HG03159 (cell line): ENCODE results near the gene PRC1.

ENCODE experiments used
- ATAC-seq: cut with Tn5 transposase; IDR thresholded peaks from one replicate; pipeline ENCODE4 v1.9.1; 2021; ENCODE audit warnings: mild to moderate bottlenecking, moderate library complexity; ENCODE audit not compliant: unreplicated experiment

Gene PRC1

GRCh38 chr15:90989040-90989768 is 5.1 kb downstream of the PRC1 start:
- no peak for ATAC-seq

GRCh38 chr15:90988296-90988695 is 6.0 kb downstream of the PRC1 start:
- no peak for ATAC-seq

GRCh38 chr15:90987561-90988141 is 6.7 kb downstream of the PRC1 start:
- no peak for ATAC-seq

GRCh38 chr15:90986790-90987507 is 7.4 kb downstream of the PRC1 start:
- peak; percentile 44 for ATAC-seq

GRCh38 chr15:90982135-90982534 is 12.2 kb downstream of the PRC1 start:
- peak; percentile 46 for ATAC-seq

GRCh38 chr15:90981681-90982080 is 12.7 kb downstream of the PRC1 start:
- ATAC-seq = peak; percentile 76

- no peak for ATAC-seq
Observed at GRCh38 chr15:90979582-90979981, 14.8 kb downstream of the PRC1 start.

GRCh38 chr15:90974216-90974615 is 20.1 kb downstream of the PRC1 start:
- ATAC-seq = no peak

GRCh38 chr15:90972133-90972532 is 22.2 kb downstream of the PRC1 start:
- no peak for ATAC-seq

- ATAC-seq = no peak
Observed at GRCh38 chr15:90970274-90970673, 24.1 kb downstream of the PRC1 start.

GRCh38 chr15:90968434-90968833 is 25.9 kb downstream of the PRC1 start:
- ATAC-seq = no peak

- ATAC-seq = no peak
Observed at GRCh38 chr15:90967206-90967605, 27.1 kb downstream of the PRC1 start.

- ATAC-seq = no peak
Observed at GRCh38 chr15:90966262-90966661, 28.1 kb downstream of the PRC1 start.

GRCh38 chr15:90962021-90962420 is 32.3 kb downstream of the PRC1 start:
- no peak for ATAC-seq

GRCh38 chr15:90960298-90961091 is 33.8 kb downstream of the PRC1 start:
- no peak for ATAC-seq

GRCh38 chr15:90959894-90960293 is 34.4 kb downstream of the PRC1 start:
- no peak for ATAC-seq

GRCh38 chr15:90959028-90959595 is 35.2 kb downstream of the PRC1 start:
- ATAC-seq = no peak

- no peak for ATAC-seq
Observed at GRCh38 chr15:90957791-90958190, 36.5 kb downstream of the PRC1 start.

GRCh38 chr15:90957031-90957790 is 37.1 kb downstream of the PRC1 start:
- ATAC-seq = no peak
